Ramos (cell line): Measurements from ENCODE around the gene ACBD3.

Experiments
- in situ Hi-C: fragments of 300-500 bp; cut with MboI; formaldehyde crosslinking; loops from one replicate; pipeline ENCODE4 v1.14.3; 2022; ENCODE audit warnings: low sequenced_read_pairs; ENCODE audit not compliant: unreplicated experiment

ACBD3 gene

DNA sequence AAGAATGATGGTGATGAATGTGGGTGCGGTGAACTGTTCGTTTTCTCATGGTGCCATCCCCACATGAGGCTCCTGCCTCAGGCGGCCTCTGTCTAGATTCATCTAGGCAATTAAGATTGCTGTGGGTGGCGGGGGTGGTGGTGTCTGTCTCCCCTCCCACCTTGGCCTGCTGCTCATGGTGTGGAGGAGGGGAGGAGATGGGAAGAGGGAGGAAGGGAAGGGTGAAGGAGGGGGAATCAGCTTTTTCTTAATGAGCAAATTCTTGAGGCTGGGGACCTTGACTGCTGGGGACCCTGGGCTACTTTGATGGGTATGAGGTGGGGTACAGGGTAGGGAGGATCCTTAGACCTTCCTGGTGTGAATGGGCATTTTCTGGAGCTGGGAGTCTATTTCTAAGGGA lies 68.2 kb downstream of the ACBD3 start:
- in situ Hi-C loops = loop anchor here (5.0 kb wide), 1 partner anchor 136 kb away; no protein-coding TSS in a partner anchor

DNA sequence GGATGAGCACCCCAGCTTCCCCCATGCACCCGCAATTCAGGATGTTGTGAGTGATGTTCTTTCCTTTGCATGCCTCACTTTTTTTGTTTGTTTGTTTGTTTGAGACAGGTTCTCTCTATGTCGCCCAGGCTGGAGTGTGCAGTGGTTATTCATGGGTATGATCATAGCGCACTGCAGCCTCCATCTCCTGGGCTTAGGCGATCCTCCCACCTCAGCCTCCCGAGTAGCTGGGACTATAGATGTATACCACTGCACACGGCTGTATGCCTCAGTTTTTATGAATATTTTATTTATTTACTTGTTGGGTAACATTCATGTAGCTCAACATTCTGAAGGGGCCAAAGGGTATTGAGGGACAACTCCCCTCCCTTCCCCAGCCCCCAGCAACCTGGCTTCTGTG lies 69.2 kb downstream of the ACBD3 start:
- in situ Hi-C loops = loop anchor here (5.0 kb wide), 1 partner anchor 135 kb away; no protein-coding TSS in a partner anchor

DNA sequence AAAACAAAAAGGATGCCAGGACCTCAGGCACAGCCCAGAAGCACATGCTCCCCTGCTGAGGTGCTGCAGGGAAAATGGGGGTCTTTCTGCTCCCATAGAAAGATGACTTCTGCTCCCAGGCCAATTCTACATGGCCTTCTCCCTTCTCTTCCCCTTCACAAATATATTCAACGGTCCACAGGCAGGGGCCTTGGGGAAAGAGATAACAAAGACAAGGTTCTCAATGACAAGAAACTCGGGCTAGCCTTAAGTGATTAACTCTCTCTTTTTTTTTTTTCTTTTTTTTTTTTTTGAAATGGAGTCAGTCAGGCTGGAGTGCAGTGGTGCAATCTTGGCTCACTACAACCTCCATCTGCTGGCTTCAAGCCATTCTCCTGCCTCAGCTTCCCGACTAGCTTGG lies 69.9 kb downstream of the ACBD3 start:
- in situ Hi-C loops = loop anchor here (5.0 kb wide), 1 partner anchor 134 kb away; no protein-coding TSS in a partner anchor

DNA sequence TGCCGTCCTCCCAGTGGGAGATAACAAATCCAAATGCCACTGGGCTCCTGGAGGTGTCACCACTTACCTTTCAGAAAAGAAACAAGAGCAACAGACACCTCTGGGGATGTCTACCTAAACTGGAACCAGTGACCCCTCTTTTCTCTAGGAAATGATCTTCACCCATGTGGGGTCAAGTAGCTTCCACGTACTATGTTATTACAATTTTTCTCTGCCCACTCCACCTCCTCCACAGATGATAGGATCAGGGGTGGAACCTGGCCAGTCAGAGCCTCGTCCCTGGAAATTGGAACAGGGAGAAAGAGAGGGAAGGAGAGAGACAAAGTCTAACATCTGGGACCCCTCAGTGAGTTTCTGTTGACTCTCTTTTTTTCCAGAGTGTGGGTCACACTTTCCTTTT lies 73.9 kb downstream of the ACBD3 start:
- in situ Hi-C loops = no loop called here

DNA sequence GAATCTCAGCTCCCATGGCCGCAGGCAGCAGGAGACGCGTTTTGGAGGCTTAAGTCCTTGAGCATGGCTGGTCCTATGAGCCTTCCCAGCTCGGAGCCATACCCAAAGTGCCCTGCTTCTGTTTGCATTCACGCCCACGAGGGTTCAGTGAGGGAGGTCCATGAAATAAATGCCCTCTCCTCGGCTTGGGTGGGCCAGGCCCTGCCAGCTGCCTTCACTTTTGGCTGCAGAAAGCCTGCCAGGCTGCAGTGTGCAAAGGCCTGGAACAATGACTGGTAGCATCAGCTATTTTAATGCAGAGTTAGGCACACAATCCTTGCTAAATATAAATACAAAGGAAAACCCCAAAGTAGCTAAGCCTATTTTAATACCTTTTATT lies 74.7 kb downstream of the ACBD3 start:
- in situ Hi-C loops = no loop called here

DNA sequence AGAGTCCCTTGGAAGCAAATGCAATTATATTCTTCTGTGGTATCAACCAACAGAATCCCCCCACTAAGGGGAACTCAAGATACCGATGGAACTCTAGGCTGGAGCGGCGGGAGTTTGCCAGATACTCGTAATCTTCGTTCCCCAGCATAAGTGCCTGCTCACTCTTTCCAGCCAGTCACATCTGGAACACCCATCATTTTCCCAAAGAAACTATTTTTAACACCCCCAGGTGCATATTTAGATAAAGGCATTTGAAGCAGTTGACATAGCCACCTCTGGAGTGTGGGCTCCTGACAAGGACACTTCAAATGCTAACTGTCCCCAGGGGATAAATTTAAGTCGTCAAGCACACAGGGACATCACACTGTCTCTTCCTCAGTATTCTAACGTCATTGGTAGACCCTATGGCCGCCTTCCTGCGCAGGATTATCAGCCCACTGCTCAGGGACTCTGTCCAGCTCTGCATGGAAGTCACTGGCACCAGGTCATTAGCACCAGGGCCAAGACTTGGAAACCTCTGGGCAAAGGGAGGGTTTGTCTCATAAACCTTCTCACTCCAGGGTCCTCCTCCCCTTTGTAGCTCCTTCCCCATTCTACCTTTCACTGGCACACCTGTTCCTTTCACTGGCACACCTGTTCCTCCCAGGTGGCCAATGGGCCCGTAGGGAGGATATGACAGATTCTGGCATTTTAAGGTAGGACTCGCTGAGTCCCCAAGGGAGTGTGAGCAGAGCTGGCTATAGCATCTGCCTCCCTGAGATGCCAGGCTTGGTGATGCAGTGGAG lies 75.3 kb downstream of the ACBD3 start:
- in situ Hi-C loops = no loop called here

DNA sequence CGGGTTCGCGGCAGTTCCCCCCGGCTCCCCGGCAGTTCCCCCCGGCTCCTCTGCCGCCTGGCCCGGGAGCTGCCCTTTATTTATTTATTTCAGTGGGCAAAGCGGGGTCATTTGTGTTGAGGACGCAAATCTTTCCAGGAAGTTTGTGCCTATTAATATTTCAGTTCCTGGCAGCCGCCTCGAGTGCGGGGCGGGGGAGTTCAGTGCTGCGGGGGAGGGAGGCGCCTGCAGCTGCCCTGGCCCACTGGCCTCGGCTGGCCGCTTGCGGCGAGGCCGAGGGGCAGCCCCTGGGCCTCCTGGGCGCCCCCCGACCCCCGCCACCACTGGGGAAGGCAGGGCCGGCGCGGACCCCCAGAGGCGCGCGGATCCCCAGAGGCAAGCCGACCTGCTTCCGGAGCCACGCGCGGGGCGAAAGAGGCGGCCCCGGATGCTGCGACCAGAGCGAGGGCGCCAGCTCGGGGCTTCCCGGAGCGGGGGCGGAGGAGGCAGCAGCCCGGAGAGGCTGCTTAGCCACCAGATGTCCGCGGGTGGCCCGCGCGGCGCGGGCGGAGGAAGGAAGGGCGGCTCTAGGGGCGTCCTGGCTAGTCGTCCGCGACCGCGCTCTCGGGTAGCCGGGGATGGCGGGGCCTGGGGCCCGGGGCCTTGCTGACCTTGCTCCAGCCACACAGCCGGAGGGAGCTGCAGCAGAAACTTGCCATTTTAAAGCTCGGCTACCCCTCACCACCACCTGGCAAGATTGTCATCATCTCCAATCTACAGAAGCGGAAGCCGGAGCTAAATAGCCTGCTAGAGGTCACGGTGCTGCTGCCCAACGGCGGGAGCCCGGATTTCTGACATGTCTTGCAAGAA lies 76.1 kb downstream of the ACBD3 start:
- in situ Hi-C loops = no loop called here

DNA sequence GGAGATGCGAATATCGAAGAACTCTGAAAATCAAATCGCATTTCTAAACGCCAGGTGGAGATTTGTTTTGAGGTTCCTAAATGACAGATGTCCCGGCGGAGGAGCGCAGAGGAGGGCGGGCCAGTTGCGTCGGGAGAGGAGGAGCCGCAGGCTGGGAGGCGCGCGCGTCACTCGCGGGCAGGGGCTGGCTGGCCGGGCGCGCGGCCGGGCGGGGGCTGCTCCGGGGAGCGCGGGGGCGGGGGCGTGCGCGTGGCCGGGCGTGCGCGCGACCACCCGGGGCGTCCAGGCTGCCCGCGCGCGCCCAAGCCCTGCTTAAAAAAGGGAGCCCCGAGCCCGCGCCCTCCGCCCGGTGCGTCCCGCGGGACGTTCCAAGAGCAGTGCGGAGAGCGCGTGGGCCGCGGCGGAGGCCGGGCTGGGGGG lies 76.7 kb downstream of the ACBD3 start:
- in situ Hi-C loops = no loop called here

DNA sequence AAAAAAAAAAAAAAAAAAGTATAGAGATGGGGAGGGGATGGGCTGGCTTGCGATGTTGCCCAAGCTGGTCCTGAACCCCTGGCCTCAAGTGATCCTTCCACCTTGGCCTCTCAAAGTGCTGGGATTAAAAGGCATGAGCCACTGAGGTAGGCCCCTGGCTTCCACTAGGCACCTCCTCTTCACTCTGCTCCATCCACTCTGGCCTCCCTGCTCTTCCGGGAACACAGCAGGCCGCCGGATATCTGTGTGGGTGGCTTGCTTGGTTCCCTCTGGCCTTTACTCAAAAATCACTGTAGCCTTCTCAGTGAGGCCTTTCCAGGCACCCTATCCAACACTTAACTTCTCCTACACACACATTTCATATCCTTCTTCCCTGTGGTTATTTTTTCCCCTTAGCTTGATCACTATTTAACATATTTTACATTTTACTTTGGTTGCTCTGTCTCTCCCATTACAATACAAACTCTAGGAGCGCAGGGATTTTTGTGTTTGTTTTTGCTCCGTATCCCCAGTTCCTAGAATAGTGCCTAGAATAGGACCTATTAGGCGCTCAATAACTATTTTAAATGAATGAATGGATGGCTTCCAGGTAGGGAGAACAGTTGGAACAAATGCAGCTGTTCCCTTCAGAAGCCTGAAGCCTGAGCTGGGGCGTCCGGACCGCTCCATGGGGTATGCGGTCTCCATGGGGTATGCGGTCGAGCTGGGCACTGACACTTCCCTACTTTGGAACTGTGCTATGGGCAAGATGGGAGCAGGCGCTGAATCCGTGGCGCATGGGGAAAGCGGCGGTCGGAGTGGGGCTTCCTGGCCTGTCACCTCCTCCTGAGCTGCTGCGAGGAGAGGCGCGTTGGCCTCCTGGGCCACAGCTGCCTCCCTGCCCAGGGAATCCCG lies 77.4 kb downstream of the ACBD3 start:
- in situ Hi-C loops = no loop called here

DNA sequence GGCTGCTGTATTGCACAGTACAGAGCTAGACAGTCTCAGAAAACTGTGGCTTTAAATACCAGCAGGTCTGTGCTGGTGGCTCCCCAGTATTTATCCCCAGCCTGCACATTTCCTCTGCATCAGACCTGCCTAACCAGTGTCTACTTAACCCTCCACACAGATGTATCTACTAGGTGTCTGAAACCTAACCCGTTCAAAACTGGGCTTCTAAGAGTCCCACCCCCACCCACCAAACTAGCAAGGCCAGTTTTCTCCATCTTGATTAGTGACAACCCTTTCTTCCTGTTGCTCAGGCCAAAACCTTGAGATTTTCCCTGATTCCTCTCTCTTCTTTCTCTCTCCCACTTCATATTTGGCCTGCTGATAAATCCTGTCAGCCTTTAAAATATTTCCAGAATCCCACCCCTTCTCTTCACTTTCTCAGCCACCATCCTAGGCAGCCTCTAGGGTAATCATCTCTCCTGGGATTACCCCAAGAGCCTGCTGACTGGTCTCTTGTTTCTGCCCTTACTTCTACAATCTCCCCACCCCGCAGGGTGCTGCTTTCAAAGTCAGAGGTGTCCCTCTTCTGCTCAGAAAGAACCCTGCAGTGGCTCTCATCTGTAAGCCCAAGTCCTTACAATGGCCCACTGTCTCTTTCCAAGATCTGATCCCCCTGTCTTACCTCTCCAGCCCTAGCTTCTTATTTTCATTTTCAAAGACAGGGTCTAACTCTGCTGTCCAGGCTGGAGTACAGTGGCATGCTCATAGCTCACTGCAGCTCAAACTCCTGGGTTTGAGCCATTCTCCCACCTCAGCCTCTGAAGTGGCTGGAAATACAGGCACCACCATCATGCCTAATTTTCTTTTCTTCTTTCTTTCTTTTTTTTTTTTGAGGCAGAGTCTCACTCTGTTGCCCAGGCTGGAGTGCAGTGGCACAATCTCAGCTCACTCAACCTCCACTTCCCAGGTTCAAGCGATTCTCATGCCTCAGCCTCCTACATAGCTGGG lies 78.8 kb downstream of the ACBD3 start:
- in situ Hi-C loops = no loop called here

DNA sequence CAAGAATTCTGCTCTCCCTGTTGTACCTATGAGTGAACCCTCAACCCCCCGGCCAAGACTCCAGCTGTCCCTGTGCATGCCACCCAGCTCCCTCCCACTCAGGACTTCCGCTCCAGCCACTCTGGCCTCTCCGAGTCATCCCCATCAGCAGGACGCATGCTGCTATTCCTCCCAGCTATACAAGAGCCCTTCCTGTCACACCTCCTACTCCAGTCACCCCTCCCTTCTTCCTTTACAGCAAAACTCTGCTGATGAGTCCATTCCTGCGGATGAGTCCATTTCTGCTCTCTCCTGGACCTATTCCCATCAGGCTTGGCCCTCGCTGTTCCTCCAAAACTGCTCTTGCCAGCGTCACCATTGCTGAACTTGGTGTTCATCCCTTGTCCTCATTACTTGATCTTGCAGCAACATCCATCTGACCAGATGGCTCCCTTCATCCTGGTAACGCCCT lies 81.8 kb downstream of the ACBD3 start:
- in situ Hi-C loops = no loop called here

DNA sequence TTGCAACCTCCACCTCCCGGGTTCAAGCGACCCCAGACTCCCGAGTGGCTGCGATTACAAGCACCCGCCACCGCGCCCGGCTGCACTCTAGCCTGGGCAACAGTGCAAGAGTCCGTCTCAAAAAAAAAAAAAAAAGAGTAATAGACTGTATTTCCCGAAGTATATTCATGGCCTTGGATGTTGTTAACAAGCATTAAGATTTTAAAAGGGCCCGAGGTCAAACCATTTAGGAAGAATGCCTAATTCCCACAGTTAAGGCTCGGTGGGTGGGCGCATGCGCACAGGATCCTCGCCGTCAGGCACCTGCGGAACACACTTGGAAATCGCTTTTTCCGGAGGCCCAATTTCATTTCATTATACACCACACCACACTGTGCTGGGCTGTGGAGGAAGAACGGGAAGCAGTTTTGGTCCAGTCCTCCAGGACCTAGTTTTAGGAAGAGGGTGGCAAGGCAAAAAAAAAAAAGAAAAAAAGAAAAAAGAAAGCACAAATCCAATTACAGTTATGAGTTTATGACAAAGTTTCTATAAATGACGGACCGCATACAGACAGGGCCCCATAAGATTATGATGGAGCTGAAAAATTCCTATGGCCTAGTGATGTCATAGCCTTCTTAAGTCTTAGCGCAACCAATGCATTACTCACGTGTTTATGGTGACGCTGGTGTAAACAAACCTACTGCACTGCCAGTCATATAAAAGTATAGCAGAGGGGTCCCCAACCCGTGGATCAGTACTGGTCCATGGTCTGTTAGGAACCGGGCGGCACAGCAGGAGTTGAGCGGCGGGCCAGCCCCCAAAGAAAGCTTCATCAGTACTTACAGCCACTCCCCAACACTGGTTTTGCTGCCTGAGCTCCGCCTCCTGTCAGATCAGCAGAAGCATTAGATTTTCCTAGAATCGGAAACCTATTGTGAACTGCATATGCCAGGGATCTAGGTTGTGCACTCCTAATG lies 85.8 kb downstream of the ACBD3 start:
- in situ Hi-C loops = no loop called here

DNA sequence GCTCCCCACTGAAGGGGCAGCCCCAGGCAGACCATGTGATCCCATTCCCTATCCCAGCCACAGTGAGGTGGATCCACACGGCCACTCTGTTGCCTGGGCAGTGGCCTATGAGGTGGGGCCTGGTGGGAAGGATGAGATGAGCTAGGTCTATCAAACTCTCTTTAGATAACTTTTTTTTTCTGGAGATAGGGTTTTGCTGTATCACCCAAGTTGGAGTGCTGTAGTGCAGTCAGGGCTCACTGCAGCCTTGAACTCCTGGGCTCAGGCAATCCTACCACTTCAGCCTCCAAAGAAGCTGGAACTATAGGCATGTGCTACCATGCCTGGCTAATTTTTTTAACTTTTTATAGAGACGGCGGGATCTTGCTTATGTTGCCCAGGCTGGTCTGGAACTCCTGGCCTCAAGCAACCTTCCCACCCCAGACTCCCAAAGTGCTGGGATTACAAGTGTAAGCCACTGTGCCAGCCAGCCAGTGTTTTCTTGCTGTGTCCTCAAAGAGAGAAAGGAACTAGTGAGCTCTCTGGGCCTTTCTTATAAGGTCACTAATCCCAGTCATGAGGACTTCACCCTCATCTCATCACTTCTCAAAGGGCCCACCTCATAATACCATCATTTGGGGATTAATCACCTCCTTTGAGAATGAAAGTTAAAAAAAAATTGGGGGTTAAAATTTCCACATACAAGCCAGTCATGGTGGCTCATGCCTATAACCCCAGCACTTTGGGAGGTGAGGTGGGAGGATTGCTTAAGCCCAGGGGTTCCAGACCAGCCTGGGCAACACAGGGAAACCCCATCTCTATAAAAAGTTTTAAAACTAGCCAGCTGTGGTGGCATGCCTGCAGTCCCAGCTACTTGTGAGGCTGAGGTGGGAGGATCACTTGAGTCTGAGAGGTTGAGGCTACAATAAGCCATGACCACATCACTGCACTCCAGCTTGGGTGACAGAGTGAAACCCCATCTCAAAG lies 87.4 kb downstream of the ACBD3 start:
- in situ Hi-C loops = no loop called here

DNA sequence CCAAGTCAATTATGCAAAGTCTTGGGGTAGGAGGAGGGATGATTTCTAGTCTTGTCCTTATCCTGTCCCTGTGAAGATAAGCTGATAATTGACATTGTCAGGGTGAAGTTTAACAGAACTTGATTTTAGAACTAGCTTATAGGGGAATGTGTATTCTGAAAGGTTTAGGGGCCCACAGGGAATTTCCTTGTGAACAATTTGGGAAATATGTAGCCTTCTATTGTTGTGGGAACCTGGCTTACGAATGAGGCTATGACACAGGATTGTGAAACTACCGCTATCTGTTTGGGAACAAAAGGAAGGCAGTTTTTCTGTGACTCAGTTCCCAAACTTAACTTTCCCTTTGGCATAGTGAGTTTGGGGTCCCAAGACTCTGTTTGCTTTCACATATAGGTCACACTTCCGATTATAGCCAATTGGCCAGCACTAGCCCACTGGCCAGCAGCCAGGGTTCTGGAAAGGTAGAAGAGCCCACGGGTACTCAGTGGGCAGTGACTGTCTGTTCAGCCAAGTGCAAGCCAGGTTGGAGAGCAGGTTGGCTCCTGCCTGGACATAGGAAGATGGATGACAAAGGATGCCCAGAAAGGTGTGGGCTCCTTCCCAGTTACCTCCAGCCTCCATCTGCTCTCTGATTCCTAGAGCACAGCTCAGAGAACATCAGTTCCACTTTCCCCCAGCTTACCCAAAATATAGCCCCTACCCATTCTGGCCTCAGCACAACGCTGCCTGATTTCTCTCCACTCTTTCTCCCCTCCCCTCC lies 88.5 kb downstream of the ACBD3 start:
- in situ Hi-C loops = no loop called here

DNA sequence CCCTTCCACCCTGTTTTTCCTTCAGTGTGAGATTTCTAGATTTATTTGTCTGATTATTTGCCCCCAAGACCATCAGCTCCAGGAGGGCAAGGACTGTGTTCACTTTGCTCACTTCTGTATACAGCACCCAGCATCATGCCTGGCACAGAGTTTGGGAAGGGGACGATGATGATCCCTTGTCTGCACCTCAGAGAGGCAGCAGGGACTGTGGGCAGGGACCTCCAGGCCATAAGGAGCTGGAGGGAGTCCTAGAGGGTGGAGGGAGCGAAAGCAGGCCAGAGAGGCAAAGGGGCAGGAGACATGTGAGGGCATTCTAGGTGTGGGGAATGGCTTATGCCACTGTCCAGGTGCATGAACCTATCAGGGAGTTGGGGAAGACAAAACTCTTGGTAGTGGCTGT lies 91.3 kb downstream of the ACBD3 start:
- in situ Hi-C loops = no loop called here
